ENCODE results near the gene TLN1.

Gene TLN1

DNA sequence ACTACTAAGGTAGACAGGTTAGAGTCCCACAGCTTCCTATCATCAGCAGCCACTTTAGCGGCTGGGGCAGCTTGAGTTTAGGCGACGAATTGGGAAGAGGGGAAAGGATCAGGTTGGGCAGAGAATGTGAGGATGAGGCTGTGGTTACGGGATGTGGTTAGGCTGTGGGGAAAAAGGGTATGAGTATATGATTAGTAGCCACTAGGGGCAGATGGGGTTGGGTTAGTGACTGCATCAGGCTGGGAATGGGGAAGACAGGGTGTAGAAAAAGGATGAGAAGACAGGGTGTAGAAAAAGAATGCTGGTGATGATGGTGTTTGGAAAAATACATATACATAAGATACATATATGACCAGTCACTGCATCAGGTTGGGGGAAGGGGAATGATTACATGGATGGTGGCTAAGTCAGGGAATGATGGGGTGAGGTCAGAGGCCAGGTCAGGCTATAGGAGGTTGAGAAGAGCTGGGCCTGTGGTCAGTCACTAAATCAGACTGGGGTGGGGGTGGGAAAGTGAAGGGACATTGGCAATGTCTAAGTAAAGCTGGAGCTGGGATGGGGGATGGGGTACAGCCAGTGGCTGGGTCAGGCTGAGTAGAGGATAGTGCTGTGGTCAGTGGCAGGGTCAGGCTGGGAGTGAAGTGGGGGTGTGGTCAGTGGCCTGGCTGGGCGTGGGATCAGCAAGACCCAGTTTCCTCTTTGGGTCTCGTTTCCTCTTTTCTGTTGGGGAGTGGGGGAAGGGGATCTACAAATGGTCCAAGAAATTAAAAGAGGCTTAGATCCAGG lies 2.1 kb downstream of the TLN1 start:
- H3K27ac ChIP-seq: peak overlapping the region; percentile 12
- TF ChIP-seq, protein P1, sequence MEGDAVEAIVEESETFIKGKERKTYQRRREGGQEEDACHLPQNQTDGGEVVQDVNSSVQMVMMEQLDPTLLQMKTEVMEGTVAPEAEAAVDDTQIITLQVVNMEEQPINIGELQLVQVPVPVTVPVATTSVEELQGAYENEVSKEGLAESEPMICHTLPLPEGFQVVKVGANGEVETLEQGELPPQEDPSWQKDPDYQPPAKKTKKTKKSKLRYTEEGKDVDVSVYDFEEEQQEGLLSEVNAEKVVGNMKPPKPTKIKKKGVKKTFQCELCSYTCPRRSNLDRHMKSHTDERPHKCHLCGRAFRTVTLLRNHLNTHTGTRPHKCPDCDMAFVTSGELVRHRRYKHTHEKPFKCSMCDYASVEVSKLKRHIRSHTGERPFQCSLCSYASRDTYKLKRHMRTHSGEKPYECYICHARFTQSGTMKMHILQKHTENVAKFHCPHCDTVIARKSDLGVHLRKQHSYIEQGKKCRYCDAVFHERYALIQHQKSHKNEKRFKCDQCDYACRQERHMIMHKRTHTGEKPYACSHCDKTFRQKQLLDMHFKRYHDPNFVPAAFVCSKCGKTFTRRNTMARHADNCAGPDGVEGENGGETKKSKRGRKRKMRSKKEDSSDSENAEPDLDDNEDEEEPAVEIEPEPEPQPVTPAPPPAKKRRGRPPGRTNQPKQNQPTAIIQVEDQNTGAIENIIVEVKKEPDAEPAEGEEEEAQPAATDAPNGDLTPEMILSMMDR (IDR thresholded peaks at IDR 0.05): peak; percentile 41

GRCh38 chr9:35729101-35729500 lies 2.9 kb downstream of the TLN1 start:
- H3K9me3 ChIP-seq (ENCODE audit: control insufficient read depth, low read length): no peaks in the 10 kb centered on the region
- no peak overlapping the region for H3K4me2 ChIP-seq (ENCODE audit: low read length)
- peak overlapping the region; percentile 12 for H3K27ac ChIP-seq
- H3K36me3 ChIP-seq (ENCODE audit: control insufficient read depth, insufficient read depth, low read length): no peaks in the 10 kb centered on the region
- no peak overlapping the region for H2AFZ ChIP-seq
- H3K9ac ChIP-seq: no peak overlapping the region
- H3K4me3 ChIP-seq (ENCODE audit: low read depth, low read length): no peak overlapping the region
- H3K79me2 ChIP-seq: peaks cover 12% of the 10 kb centered on the region
- no peaks in the 10 kb centered on the region for H3K27me3 ChIP-seq (ENCODE audit: control insufficient read depth, insufficient read depth, low read length)
- H3K4me1 ChIP-seq: peaks cover 17% of the 10 kb centered on the region
- TF ChIP-seq, protein P1 (IDR thresholded peaks at IDR 0.05): no peak

More for the DNA sequence above, 2.1 kb downstream of the TLN1 start:
- no peaks in the 10 kb centered on the region for H3K36me3 ChIP-seq (ENCODE audit: control insufficient read depth, insufficient read depth, low read length)
- H3K4me1 ChIP-seq: peaks cover 17% of the 10 kb centered on the region
- no peaks in the 10 kb centered on the region for H3K9me3 ChIP-seq (ENCODE audit: control insufficient read depth, low read length)
- no peak overlapping the region for H2AFZ ChIP-seq
- peaks cover 12% of the 10 kb centered on the region for H3K79me2 ChIP-seq
- peak overlapping the region; percentile 92 for H3K4me2 ChIP-seq (ENCODE audit: low read length)
- H3K27me3 ChIP-seq (ENCODE audit: control insufficient read depth, insufficient read depth, low read length): no peaks in the 10 kb centered on the region
- H3K9ac ChIP-seq: no peak overlapping the region
- H3K4me3 ChIP-seq (ENCODE audit: low read depth, low read length): peak overlapping the region; percentile 29

- Histone ChIP-seq H3K27me3 (ENCODE audit: control insufficient read depth, insufficient read depth, low read length) (no peaks in the 10 kb centered on the region), H3K4me3 (ENCODE audit: low read depth, low read length) (peak overlapping the region; percentile 8), H3K27ac (peak overlapping the region; percentile 49), H3K4me1 (peaks cover 14% of the 10 kb centered on the region), H3K9ac (no peak overlapping the region), H3K36me3 (ENCODE audit: control insufficient read depth, insufficient read depth, low read length) (no peaks in the 10 kb centered on the region), H3K79me2 (peaks cover 12% of the 10 kb centered on the region), H3K9me3 (ENCODE audit: control insufficient read depth, low read length) (no peaks in the 10 kb centered on the region), H2AFZ (no peak overlapping the region), H3K4me2 (ENCODE audit: low read length) (peak overlapping the region; percentile 52)
- TF ChIP-seq, protein P1 (IDR thresholded peaks at IDR 0.05): no peak
Observed at GRCh38 chr9:35728041-35728971, 3.7 kb downstream of the TLN1 start.

DNA sequence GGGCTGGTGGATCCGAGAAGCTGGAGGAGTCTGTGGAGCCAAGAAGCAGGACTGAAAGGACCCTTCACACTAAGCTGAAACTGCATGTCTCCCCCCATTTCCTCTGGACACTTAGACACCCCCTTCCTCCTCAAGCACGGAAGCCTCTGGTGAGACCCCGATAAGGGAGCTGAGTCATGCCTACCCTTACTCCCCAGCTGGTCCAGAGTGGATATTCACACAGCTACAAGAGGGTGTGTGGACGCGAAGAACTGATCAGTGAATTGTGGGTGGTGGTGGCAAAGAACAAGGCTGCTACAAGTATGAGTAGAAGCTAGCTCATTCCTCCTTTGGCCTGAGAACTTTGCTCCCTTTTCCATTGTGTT lies 4.3 kb downstream of the TLN1 start:
- Histone ChIP-seq H3K9me3 (ENCODE audit: control insufficient read depth, low read length) (no peaks in the 10 kb centered on the region), H2AFZ (no peak overlapping the region), H3K36me3 (ENCODE audit: control insufficient read depth, insufficient read depth, low read length) (no peaks in the 10 kb centered on the region), H3K9ac (no peak overlapping the region), H3K4me1 (peaks cover 10% of the 10 kb centered on the region), H3K4me2 (ENCODE audit: low read length) (peak overlapping the region; percentile 50), H3K79me2 (peaks cover 12% of the 10 kb centered on the region), H3K4me3 (ENCODE audit: low read depth, low read length) (no peak overlapping the region), H3K27ac (peak overlapping the region; percentile 49), H3K27me3 (ENCODE audit: control insufficient read depth, insufficient read depth, low read length) (no peaks in the 10 kb centered on the region)
- TF ChIP-seq, protein P1 (IDR thresholded peaks at IDR 0.05): no peak
